Measurements from ENCODE around the gene C22orf39. TPM values are rescaled to one million over a fixed set of nuclear protein-coding genes. Genes with fewer than 3 reads are reported as not detected.
A peak's percentile ranks its signal among the peaks of the same experiment; 100 is the strongest.

C22orf39 gene
- total RNA-seq, 1 donor: 14.8 TPM

GRCh38 chr22:19398206-19398605 is 49.3 kb downstream of the C22orf39 start:
- H3K27me3 ChIP-seq (ENCODE audit: insufficient read depth, low read length): no peaks in the 10 kb centered on the region
- peaks cover 59% of the 10 kb centered on the region for H3K36me3 ChIP-seq (ENCODE audit: insufficient read depth, low read length)
- no peak for TF ChIP-seq CTCF (IDR thresholded peaks at IDR 0.05; ENCODE audit: extremely low read depth, low read depth, low read length)
- H3K27ac ChIP-seq (ENCODE audit: low read depth, low read length): no peak overlapping the region
- H3K4me2 ChIP-seq (ENCODE audit: insufficient read depth, low read length): no peak overlapping the region
- H4K20me1 ChIP-seq (ENCODE audit: insufficient read depth, low read length): peaks cover 2% of the 10 kb centered on the region
- H2AFZ ChIP-seq (ENCODE audit: low read length): no peak overlapping the region
- no peaks in the 10 kb centered on the region for H3K79me2 ChIP-seq (ENCODE audit: insufficient read depth, low read length)
- H3K4me1 ChIP-seq (ENCODE audit: insufficient read depth, low read length): no peaks in the 10 kb centered on the region
- no peaks in the 10 kb centered on the region for H3K9me3 ChIP-seq (ENCODE audit: low read depth, low read length)
- DNase-seq (ENCODE audit: insufficient read length, low spot score, missing footprints): peak; percentile 75
- H3K4me3 ChIP-seq (ENCODE audit: insufficient read depth, low read length): no peak overlapping the region

DNA sequence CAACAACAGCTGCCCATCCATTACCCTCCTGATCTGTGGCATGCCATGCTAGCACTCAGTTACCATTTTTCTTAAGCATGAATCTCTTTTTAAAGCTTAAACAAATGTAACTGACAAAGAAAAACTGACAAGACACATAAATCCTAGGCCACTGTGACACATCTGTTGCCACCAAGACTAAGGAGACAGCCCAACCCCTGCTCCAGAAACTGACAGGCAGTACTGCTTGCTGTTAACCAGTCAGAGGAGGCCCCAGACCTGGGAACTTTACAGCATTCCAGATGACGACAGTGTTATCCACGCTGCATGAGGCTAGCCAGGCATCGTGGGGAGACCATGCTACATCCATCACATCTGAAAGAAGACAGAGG is 49.8 kb downstream of the C22orf39 start:
- peaks cover 64% of the 10 kb centered on the region for H3K36me3 ChIP-seq (ENCODE audit: insufficient read depth, low read length)
- DNase-seq (ENCODE audit: insufficient read length, low spot score, missing footprints): no peak
- no peaks in the 10 kb centered on the region for H3K27me3 ChIP-seq (ENCODE audit: insufficient read depth, low read length)
- no peak overlapping the region for H3K4me3 ChIP-seq (ENCODE audit: insufficient read depth, low read length)
- H4K20me1 ChIP-seq (ENCODE audit: insufficient read depth, low read length): peaks cover 2% of the 10 kb centered on the region
- no peak overlapping the region for H2AFZ ChIP-seq (ENCODE audit: low read length)
- H3K4me1 ChIP-seq (ENCODE audit: insufficient read depth, low read length): no peaks in the 10 kb centered on the region
- H3K79me2 ChIP-seq (ENCODE audit: insufficient read depth, low read length): no peaks in the 10 kb centered on the region
- H3K27ac ChIP-seq (ENCODE audit: low read depth, low read length): no peak overlapping the region
- no peak overlapping the region for H3K4me2 ChIP-seq (ENCODE audit: insufficient read depth, low read length)
- H3K9me3 ChIP-seq (ENCODE audit: low read depth, low read length): no peaks in the 10 kb centered on the region
- TF ChIP-seq CTCF (IDR thresholded peaks at IDR 0.05; ENCODE audit: extremely low read depth, low read depth, low read length): no peak

DNA sequence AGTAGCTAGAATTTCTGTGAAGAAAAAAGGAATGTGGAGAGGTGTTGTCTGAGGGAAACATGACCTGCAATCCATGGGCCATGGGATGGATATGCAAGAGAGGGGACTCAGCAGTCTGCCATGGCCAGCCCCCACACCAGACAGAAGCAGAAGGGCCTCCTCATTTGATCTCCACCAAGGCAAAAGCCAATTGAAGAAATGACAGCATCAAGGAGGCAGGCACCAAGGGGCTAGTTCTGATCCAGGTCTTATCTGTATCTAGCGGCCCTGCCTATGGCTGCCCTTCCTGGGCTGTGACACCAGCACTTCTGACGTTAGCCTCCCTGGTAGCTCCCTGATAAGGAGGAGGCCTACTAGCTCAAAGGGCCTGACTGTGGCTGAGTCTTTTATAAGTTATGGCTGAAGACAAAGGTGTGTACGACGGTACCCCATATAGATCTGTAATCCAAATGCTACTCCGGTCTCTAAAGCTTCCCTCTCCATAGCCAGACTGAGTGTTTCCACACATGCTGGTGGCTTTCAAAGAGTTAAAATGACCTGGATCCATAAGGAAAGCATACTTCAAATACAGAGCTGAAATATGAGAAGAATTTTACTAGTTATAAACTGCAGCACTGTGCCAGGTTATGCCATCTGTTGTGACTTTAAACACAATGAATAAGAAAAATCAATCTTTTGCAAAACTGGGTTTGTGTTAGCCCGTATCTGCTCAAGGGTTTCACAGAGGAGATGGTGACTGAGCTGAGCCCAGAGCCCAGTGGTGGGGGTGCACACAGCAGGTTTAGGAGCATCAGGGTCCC is 50.4 kb downstream of the C22orf39 start:
- H3K79me2 ChIP-seq (ENCODE audit: insufficient read depth, low read length): no peaks in the 10 kb centered on the region
- DNase-seq (ENCODE audit: insufficient read length, low spot score, missing footprints): no peak
- no peak overlapping the region for H3K4me3 ChIP-seq (ENCODE audit: insufficient read depth, low read length)
- H2AFZ ChIP-seq (ENCODE audit: low read length): no peak overlapping the region
- TF ChIP-seq CTCF (IDR thresholded peaks at IDR 0.05; ENCODE audit: extremely low read depth, low read depth, low read length): no peak
- H4K20me1 ChIP-seq (ENCODE audit: insufficient read depth, low read length): peaks cover 2% of the 10 kb centered on the region
- H3K27me3 ChIP-seq (ENCODE audit: insufficient read depth, low read length): no peaks in the 10 kb centered on the region
- H3K9me3 ChIP-seq (ENCODE audit: low read depth, low read length): no peaks in the 10 kb centered on the region
- H3K4me2 ChIP-seq (ENCODE audit: insufficient read depth, low read length): no peak overlapping the region
- peaks cover 68% of the 10 kb centered on the region for H3K36me3 ChIP-seq (ENCODE audit: insufficient read depth, low read length)
- no peaks in the 10 kb centered on the region for H3K4me1 ChIP-seq (ENCODE audit: insufficient read depth, low read length)
- no peak overlapping the region for H3K27ac ChIP-seq (ENCODE audit: low read depth, low read length)

DNA sequence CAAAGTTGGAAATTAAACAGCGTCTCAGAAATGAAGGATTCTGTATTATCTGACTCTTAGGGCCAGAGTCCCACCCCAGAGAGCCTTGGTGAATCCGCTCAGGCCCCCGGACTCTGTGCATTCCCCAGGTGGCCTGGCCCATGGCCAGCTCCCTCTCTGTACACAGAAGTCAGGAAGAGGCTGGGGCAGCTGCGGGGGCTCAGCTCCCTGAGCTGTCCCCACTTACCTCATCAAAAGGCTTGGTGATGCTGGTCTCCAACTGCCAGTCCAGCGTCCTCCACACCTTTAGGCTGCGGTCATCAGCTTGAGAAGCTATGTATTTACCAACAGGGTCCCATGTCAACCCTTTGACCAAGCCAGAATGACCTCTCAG is 51.0 kb downstream of the C22orf39 start:
- H3K4me1 ChIP-seq (ENCODE audit: insufficient read depth, low read length): no peaks in the 10 kb centered on the region
- TF ChIP-seq CTCF (IDR thresholded peaks at IDR 0.05; ENCODE audit: extremely low read depth, low read depth, low read length): no peak
- H3K4me3 ChIP-seq (ENCODE audit: insufficient read depth, low read length): no peak overlapping the region
- H4K20me1 ChIP-seq (ENCODE audit: insufficient read depth, low read length): peaks cover 2% of the 10 kb centered on the region
- no peak overlapping the region for H3K27ac ChIP-seq (ENCODE audit: low read depth, low read length)
- H3K9me3 ChIP-seq (ENCODE audit: low read depth, low read length): no peaks in the 10 kb centered on the region
- no peak for DNase-seq (ENCODE audit: insufficient read length, low spot score, missing footprints)
- H3K36me3 ChIP-seq (ENCODE audit: insufficient read depth, low read length): peaks cover 72% of the 10 kb centered on the region
- no peaks in the 10 kb centered on the region for H3K79me2 ChIP-seq (ENCODE audit: insufficient read depth, low read length)
- H3K27me3 ChIP-seq (ENCODE audit: insufficient read depth, low read length): no peaks in the 10 kb centered on the region
- H2AFZ ChIP-seq (ENCODE audit: low read length): no peak overlapping the region
- no peak overlapping the region for H3K4me2 ChIP-seq (ENCODE audit: insufficient read depth, low read length)
